Smooth muscle cell (in vitro differentiated cells): Measurements from ENCODE around the gene KAT8. TPM values are rescaled to one million over a fixed set of nuclear protein-coding genes. Genes with fewer than 3 reads are reported as not detected.

Source experiments
- DNase-seq: peaks from one replicate; lab custom pipeline; 2025; ENCODE audit not compliant: unreplicated experiment; lab: John Stamatoyannopoulos, UW
- H2AFZ ChIP-seq: fragments of 200-600 bp; sonication (generic); 2 replicates; pipeline ENCODE4 v1.6.0; 2016; ENCODE audit warnings: antibody characterized with exemption, low read depth, mild to moderate bottlenecking
- H3F3A ChIP-seq: fragments of 200-600 bp; sonication (generic); 2 replicates; pipeline ENCODE4 v1.6.0; 2017; ENCODE audit warnings: antibody characterized with exemption, low read depth
- H3K27ac ChIP-seq: fragments of 200-600 bp; sonication (generic); 2 replicates; pipeline ENCODE4 v1.5.1; 2016; ENCODE audit warnings: low read depth, mild to moderate bottlenecking
- H3K27me3 ChIP-seq: fragments of 200-600 bp; sonication (generic); 2 replicates; pipeline ENCODE4 v1.6.1; 2016; ENCODE audit warnings: low read depth, mild to moderate bottlenecking
- H3K36me3 ChIP-seq: fragments of 200-600 bp; sonication (generic); 2 replicates; pipeline ENCODE4 v1.5.1; 2016; ENCODE audit warnings: low read depth
- H3K4me1 ChIP-seq: fragments of 200-600 bp; sonication (generic); 2 replicates; pipeline ENCODE4 v1.5.1; 2016; ENCODE audit warnings: low read depth
- H3K4me2 ChIP-seq: fragments of 200-600 bp; sonication (generic); 2 replicates; pipeline ENCODE4 v1.6.0; 2016; ENCODE audit warnings: mild to moderate bottlenecking
- H3K4me3 ChIP-seq: fragments of 200-600 bp; sonication (generic); 2 replicates; pipeline ENCODE4 v1.5.1; 2016; ENCODE audit warnings: mild to moderate bottlenecking
- H3K79me2 ChIP-seq: fragments of 200-600 bp; sonication (generic); 2 replicates; pipeline ENCODE4 v1.6.0; 2016; ENCODE audit warnings: low read depth, mild to moderate bottlenecking
- H3K9ac ChIP-seq: fragments of 200-600 bp; sonication (generic); 2 replicates; pipeline ENCODE4 v1.6.0; 2016; ENCODE audit warnings: low read depth
- H3K9me3 ChIP-seq: fragments of 200-600 bp; sonication (generic); replicated peaks from 2 replicates; pipeline ENCODE4 v1.5.1; 2016; ENCODE audit warnings: low read depth
- H4K20me1 ChIP-seq: fragments of 200-600 bp; sonication (generic); 2 replicates; pipeline ENCODE4 v1.6.0; 2016; ENCODE audit warnings: low read depth
- CTCF ChIP-seq: fragments of 200-600 bp; sonication (generic); IDR thresholded peaks from 2 replicates; pipeline ENCODE4 v1.5.1; 2017; ENCODE audit warnings: borderline replicate concordance, mild to moderate bottlenecking, antibody characterized with exemption; ENCODE audit not compliant: insufficient read depth, poor library complexity, severe bottlenecking
- WGBS: methylation state at CpG from one replicate; pipeline ENCODE4 v1.1.7; 2016; ENCODE audit warnings: low lambda C conversion rate; 5-methylcytosine and 5-hydroxymethylcytosine counted together
- polyA plus RNA-seq: library from polyadenylated mRNA; unstranded; fragments of >200 nt; fragmentation: Nextera tagmentation; extraction: Ambion mirVana; gene quantifications from 2 replicates; pipeline ENCODE4 v1.2.1, GENCODE V29; 2016
- small RNA-seq: library from RNA; depleted of rRNA; stranded (forward); fragments of <200 nt; gene quantifications from one replicate; pipeline ENCODE3, GENCODE V24; 2014
- total RNA-seq: library from RNA; depleted of rRNA; stranded (reverse); fragments of >200 nt; gene quantifications from 2 replicates; pipeline ENCODE4 v1.2.3, GENCODE V29; 2014

KAT8 gene
- total and polyA plus RNA-seq, 2 experiments from 2014 or later: 29.1 to 32.9 TPM

DNA sequence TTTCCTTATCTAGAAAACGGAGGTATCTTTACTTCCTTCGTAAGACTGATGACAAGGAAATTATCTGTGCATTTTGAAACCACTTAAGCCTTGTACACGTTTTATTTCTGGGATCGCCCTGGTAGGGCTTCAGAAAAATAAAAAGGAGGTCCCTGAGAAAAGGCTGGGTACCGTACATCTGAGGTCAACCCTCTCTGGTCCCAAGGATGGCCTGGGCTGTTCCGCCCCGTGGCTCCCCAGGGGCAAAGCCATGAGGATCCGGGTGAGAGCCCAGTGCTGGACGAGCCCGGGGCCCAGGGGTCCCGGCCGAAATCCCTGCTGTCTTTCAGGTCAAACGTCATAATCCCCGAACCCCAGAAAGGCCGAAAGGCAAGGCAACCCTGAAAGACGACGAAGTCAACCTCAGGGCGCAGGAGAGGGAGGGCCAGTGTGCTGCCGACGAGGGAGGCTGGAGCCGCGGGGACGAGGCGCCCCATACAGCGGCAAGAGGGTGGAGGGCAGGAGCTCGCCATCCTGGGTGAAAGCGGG is 61.8 kb downstream of the KAT8 start:
- peaks cover 47% of the 10 kb centered on the region for H3K79me2 ChIP-seq
- no peak for DNase-seq

GRCh38 chr16:31179747-31180459 is 62.4 kb downstream of the KAT8 start, which contains the start of gene FUS:
FUS (plus strand) TSS chr16:31180139; CDS start chr16:31180215, 76 bp downstream.
- Histone ChIP-seq H3K4me2 (peak within 1 kb of the TSS; percentile 100), H3K27me3 (no peaks in the 10 kb centered on the region), H3K79me2 (peaks cover 53% of the 10 kb centered on the region), H3K9ac (peak within 1 kb of the TSS; percentile 96), H3F3A (peaks cover 10% of the 10 kb centered on the region), H3K9me3 (no peaks in the 10 kb centered on the region), H3K4me3 (peak within 1 kb of the TSS; percentile 97), H2AFZ (peak within 1 kb of the TSS; percentile 80), H3K27ac (peak within 1 kb of the TSS; percentile 96), H3K4me1 (peaks cover 31% of the 10 kb centered on the region), H4K20me1 (peaks cover 48% of the 10 kb centered on the region), H3K36me3 (peaks cover 10% of the 10 kb centered on the region)
- under 1% methylated on average over 61 of the region's 69 CpGs for WGBS
- peak; percentile 96 for DNase-seq
- TF ChIP-seq CTCF: no peak

More for the DNA sequence above, 61.8 kb downstream of the KAT8 start:
- Histone ChIP-seq H3K36me3 (peaks cover 5% of the 10 kb centered on the region), H3K27ac (peak overlapping the region; percentile 96), H3K9me3 (no peaks in the 10 kb centered on the region), H4K20me1 (peaks cover 42% of the 10 kb centered on the region), H3K27me3 (no peaks in the 10 kb centered on the region), H3K9ac (peak overlapping the region; percentile 96), H3K4me3 (peak overlapping the region; percentile 97), H2AFZ (peak overlapping the region; percentile 80), H3K4me2 (peak overlapping the region; percentile 100), H3K4me1 (peaks cover 31% of the 10 kb centered on the region), H3F3A (peaks cover 10% of the 10 kb centered on the region)
- no peak for TF ChIP-seq CTCF
- WGBS: 4% methylated on average over 27 of the region's 27 CpGs

Small RNA genes lying within 50 kb of the gene (small RNA-seq; reads per million reads assigned to genes)
- gene AC009088.4: not detected
- gene NDUFA3P6: not detected

Other genes with a start within 250 kb of the KAT8 start
- gene BCL7C, start 223.6 kb upstream of the KAT8 start, total RNA-seq: 27.8 and 34.2 TPM in 2 replicates
- 68.1 and 76.1 TPM in 2 replicates for gene BCL7C, start 223.6 kb upstream of the KAT8 start, polyA plus RNA-seq
- 0.76 and 1.7 TPM in 2 replicates for gene CTF1, start 221.1 kb upstream of the KAT8 start, total RNA-seq
- gene CTF1, start 221.1 kb upstream of the KAT8 start, polyA plus RNA-seq: 8.1 and 8.2 TPM in 2 replicates
- gene FBXL19, start 194.1 kb upstream of the KAT8 start, total RNA-seq: 4.5 and 8.5 TPM in 2 replicates
- gene FBXL19, start 194.1 kb upstream of the KAT8 start, polyA plus RNA-seq: 1.3 and 1.6 TPM in 2 replicates
- 33.7 and 34.9 TPM in 2 replicates for gene ORAI3, start 168.6 kb upstream of the KAT8 start, total RNA-seq
- gene ORAI3, start 168.6 kb upstream of the KAT8 start, polyA plus RNA-seq: 39.4 and 44.0 TPM in 2 replicates
- 1.9 and 2.9 TPM in 2 replicates for gene SETD1A, start 159.9 kb upstream of the KAT8 start, total RNA-seq
- 1.2 and 3.3 TPM in 2 replicates for gene SETD1A, start 159.9 kb upstream of the KAT8 start, polyA plus RNA-seq
- 5.5 and 10.8 TPM in 2 replicates for gene HSD3B7, start 132.5 kb upstream of the KAT8 start, total RNA-seq
- gene HSD3B7, start 132.5 kb upstream of the KAT8 start, polyA plus RNA-seq: 15.1 and 15.5 TPM in 2 replicates
- 0.72 and 1.4 TPM in 2 replicates for gene STX1B, start 107.0 kb upstream of the KAT8 start, total RNA-seq
- gene STX1B, start 107.0 kb upstream of the KAT8 start, polyA plus RNA-seq: 1.0 and 2.1 TPM in 2 replicates
- gene STX4, start 84.1 kb upstream of the KAT8 start, total RNA-seq: 14.4 and 23.1 TPM in 2 replicates
- gene STX4, start 84.1 kb upstream of the KAT8 start, polyA plus RNA-seq: 50.6 and 60.2 TPM in 2 replicates
- gene ZNF668, start 43.4 kb upstream of the KAT8 start, total RNA-seq: 7.3 and 9.0 TPM in 2 replicates
- gene ZNF668, start 43.4 kb upstream of the KAT8 start, polyA plus RNA-seq: 20.1 and 21.0 TPM in 2 replicates
- gene ZNF646, start 43.2 kb upstream of the KAT8 start, total RNA-seq: 5.7 and 8.1 TPM in 2 replicates
- 5.4 and 7.3 TPM in 2 replicates for gene ZNF646, start 43.2 kb upstream of the KAT8 start, polyA plus RNA-seq
- gene PRSS53, start 28.7 kb upstream of the KAT8 start, total RNA-seq: 5.1 and 6.3 TPM in 2 replicates
- 0.66 and 1.1 TPM in 2 replicates for gene PRSS53, start 28.7 kb upstream of the KAT8 start, polyA plus RNA-seq
- gene VKORC1, start 22.9 kb upstream of the KAT8 start, total RNA-seq: 232 and 253 TPM in 2 replicates
- gene VKORC1, start 22.9 kb upstream of the KAT8 start, polyA plus RNA-seq: 340 and 394 TPM in 2 replicates
- 32.1 and 40.5 TPM in 2 replicates for gene BCKDK, start 9.3 kb upstream of the KAT8 start, total RNA-seq
- gene BCKDK, start 9.3 kb upstream of the KAT8 start, polyA plus RNA-seq: 82.6 and 87.9 TPM in 2 replicates
- 15.1 and 17.3 TPM in 2 replicates for gene PRSS8, start 18.1 kb downstream of the KAT8 start, total RNA-seq
- gene PRSS8, start 18.1 kb downstream of the KAT8 start, polyA plus RNA-seq: 13.9 and 68.0 TPM in 2 replicates
- 1.6 TPM in 1 of 2 replicates, not detected in the other for gene PRSS36, start 32.4 kb downstream of the KAT8 start, total RNA-seq
- 0.31 and 0.66 TPM in 2 replicates for gene PRSS36, start 32.4 kb downstream of the KAT8 start, polyA plus RNA-seq
- gene FUS, start 62.5 kb downstream of the KAT8 start, total RNA-seq: 56.2 and 58.6 TPM in 2 replicates
- 225 and 316 TPM in 2 replicates for gene FUS, start 62.5 kb downstream of the KAT8 start, polyA plus RNA-seq
- 15.6 and 30.8 TPM in 2 replicates for gene PYCARD, start 85.1 kb downstream of the KAT8 start, total RNA-seq
- gene PYCARD, start 85.1 kb downstream of the KAT8 start, polyA plus RNA-seq: 10.1 and 30.2 TPM in 2 replicates
- 0.04 TPM in 2 replicates for gene TRIM72, start 96.5 kb downstream of the KAT8 start, total RNA-seq
- gene TRIM72, start 96.5 kb downstream of the KAT8 start, polyA plus RNA-seq: 0.07 TPM in 2 replicates
- gene PYDC1, start 99.5 kb downstream of the KAT8 start, total RNA-seq: not detected in 2 replicates
- gene PYDC1, start 99.5 kb downstream of the KAT8 start, polyA plus RNA-seq: 1.1 and 1.7 TPM in 2 replicates
- gene ITGAM, start 142.3 kb downstream of the KAT8 start, total RNA-seq: 0.40 TPM in 1 of 2 replicates, not detected in the other
- gene ITGAM, start 142.3 kb downstream of the KAT8 start, polyA plus RNA-seq: not detected in 2 replicates
- 0.31 TPM in 1 of 2 replicates, not detected in the other for gene ITGAX, start 237.5 kb downstream of the KAT8 start, total RNA-seq
- gene ITGAX, start 237.5 kb downstream of the KAT8 start, polyA plus RNA-seq: not detected in 2 replicates